Lung (tissue), 12 donors: Measurements from ENCODE around the gene CEP162. TPM values are rescaled to one million over a fixed set of nuclear protein-coding genes. Genes with fewer than 3 reads are reported as not detected.

ENCODE experiments used
- ATAC-seq: fragments of 200-7000 bp; cut with Tn5 transposase; one replicate; pipeline ENCODE4 v1.9.1; 2020; ENCODE audit warnings: moderate number of reproducible peaks; ENCODE audit not compliant: insufficient read depth, low FRiP score
- DNase-seq, 3 donors: peaks; one replicate each; pipeline ENCODE4 v3.0.0-alpha.2; 2013 to 2017
- H3K27ac ChIP-seq, 2 donors: one replicate each; pipeline ENCODE4 v1.5.1; 2013; ENCODE audit warnings: mild to moderate bottlenecking in 2 of 2, moderate library complexity in 2 of 2, control low read depth in 1 of 2, inconsistent platforms in 1 of 2, low read depth in 1 of 2, low read length in 1 of 2
- H3K27me3 ChIP-seq, 3 donors: one replicate each; pipeline ENCODE4 v1.5.1; 2013; ENCODE audit warnings: low read length in 2 of 3; ENCODE audit not compliant: control insufficient read depth in 3 of 3, insufficient read depth in 3 of 3
- H3K36me3 ChIP-seq, 4 donors: one replicate each; pipeline ENCODE4 v1.5.1; 2013; ENCODE audit warnings: low read length in 4 of 4, mild to moderate bottlenecking in 1 of 4, moderate library complexity in 1 of 4; ENCODE audit not compliant: control insufficient read depth in 4 of 4, insufficient read depth in 4 of 4
- H3K4me1 ChIP-seq, 5 donors: one replicate each; pipeline ENCODE4 v1.5.1; 2013; ENCODE audit warnings: low read length in 5 of 5, mild to moderate bottlenecking in 2 of 5, moderate library complexity in 1 of 5; ENCODE audit not compliant: control insufficient read depth in 5 of 5, insufficient read depth in 5 of 5
- H3K4me3 ChIP-seq: one replicate; pipeline ENCODE4 v1.5.1; 2013; ENCODE audit warnings: mild to moderate bottlenecking, control low read depth, moderate library complexity
- H3K9ac ChIP-seq, 2 donors: one replicate each; pipeline ENCODE4 v1.5.1; 2013; ENCODE audit warnings: low read length in 2 of 2, control low read depth in 1 of 2; ENCODE audit not compliant: insufficient read depth in 1 of 2
- H3K9me3 ChIP-seq, 4 donors: one replicate each; pipeline ENCODE4 v1.5.1; 2013; ENCODE audit warnings: low read length in 3 of 4, mild to moderate bottlenecking in 1 of 4, moderate library complexity in 1 of 4; ENCODE audit not compliant: control insufficient read depth in 4 of 4, insufficient read depth in 3 of 4
- WGBS, 2 donors: extraction: QIAGEN DNeasy Blood & Tissue Kit; methylation state at CpG; one replicate each; pipeline ENCODE4 v1.1.7; 2013; 5-methylcytosine and 5-hydroxymethylcytosine counted together
- polyA plus RNA-seq, 2 donors: library from polyadenylated mRNA; stranded (reverse); fragments of 200-250 nt; gene quantifications; one replicate each; pipeline ENCODE4 v1.2.1, GENCODE V29; 2013
- total RNA-seq, 2 donors: library from RNA; depleted of rRNA in 1 of 2; stranded (reverse); fragments of >200 nt in 1 of 2; gene quantifications; one replicate each; pipeline ENCODE4 v1.2.1, GENCODE V29; 2014 to 2021
- TF ChIP-seq, protein P1 (sequence below): IDR thresholded peaks from 2 replicates; pipeline ENCODE4 v1.5.1; 2012; ENCODE audit warnings: mild to moderate bottlenecking; ENCODE audit errors: control extremely low read depth, extremely low read depth
- donor health status: control.
- donor health status: control.
- donor health status: Bipolar disorder and iron deficiency.
- donor health status: healthy.
- donor health status: DM: yes; HTN: yes; CAD: no.

The CEP162 gene
- total and polyA plus RNA-seq, 4 donors: 4.3 to 25.6 (median 8.7) TPM

DNA sequence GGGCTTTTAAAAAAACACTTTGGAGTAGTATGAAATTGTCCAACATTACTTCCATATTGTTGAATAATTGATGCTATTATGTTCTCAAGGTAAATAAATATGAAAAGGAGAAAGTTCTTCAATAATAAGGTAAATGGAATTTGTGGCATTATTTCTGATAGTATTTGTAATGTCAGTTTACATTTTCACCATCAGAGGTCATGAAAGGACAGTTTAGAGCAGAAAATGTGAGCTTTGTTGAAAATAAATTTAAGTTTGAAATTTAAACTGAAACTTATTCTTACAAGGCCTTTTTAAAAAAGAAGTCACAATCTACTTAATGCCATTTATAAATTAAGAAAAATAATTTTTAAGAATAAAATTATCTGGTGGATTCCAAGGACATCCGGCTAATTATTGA, 15.8 kb upstream of the CEP162 start:
- no peaks in the 10 kb centered on the region for H3K9me3 ChIP-seq
- H3K36me3 ChIP-seq: no peaks in the 10 kb centered on the region
- no peak overlapping the region for H3K4me3 ChIP-seq
- no peaks in the 10 kb centered on the region for H3K27me3 ChIP-seq
- no peak overlapping the region for H3K9ac ChIP-seq
- DNase-seq: no peak
- WGBS, 2 donors: 86 to 98% methylated on average over 1 of the region's 1 CpG
- H3K4me1 ChIP-seq: no peaks in the 10 kb centered on the region
- no peak overlapping the region for H3K27ac ChIP-seq
- TF ChIP-seq, protein P1, sequence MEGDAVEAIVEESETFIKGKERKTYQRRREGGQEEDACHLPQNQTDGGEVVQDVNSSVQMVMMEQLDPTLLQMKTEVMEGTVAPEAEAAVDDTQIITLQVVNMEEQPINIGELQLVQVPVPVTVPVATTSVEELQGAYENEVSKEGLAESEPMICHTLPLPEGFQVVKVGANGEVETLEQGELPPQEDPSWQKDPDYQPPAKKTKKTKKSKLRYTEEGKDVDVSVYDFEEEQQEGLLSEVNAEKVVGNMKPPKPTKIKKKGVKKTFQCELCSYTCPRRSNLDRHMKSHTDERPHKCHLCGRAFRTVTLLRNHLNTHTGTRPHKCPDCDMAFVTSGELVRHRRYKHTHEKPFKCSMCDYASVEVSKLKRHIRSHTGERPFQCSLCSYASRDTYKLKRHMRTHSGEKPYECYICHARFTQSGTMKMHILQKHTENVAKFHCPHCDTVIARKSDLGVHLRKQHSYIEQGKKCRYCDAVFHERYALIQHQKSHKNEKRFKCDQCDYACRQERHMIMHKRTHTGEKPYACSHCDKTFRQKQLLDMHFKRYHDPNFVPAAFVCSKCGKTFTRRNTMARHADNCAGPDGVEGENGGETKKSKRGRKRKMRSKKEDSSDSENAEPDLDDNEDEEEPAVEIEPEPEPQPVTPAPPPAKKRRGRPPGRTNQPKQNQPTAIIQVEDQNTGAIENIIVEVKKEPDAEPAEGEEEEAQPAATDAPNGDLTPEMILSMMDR: no peak
- ATAC-seq: no peak

DNA sequence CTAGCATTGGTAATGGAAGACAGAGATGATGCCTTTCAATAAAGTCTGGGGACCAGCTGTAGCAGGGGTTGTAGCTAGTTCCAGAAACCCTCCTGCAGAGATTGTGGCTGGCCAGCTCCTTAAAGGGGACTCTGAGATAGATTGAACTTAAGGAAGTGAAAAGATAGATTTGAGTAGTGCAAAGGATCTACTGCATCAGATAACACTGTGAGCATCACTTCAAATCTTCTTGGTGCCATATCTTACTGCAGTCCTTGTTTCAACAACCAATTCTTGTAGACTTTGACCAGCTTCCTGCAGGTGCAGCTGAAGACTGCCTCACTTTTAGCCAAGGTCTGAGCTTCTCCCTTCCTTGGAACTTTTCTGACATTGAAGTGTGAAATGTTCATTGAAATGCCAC, 14.8 kb upstream of the CEP162 start:
- no peaks in the 10 kb centered on the region for H3K4me1 ChIP-seq
- no peaks in the 10 kb centered on the region for H3K9me3 ChIP-seq
- TF ChIP-seq, protein P1: no peak
- no peak overlapping the region for H3K9ac ChIP-seq
- H3K27ac ChIP-seq: no peak overlapping the region
- ATAC-seq (no peak), DNase-seq (no peak)
- H3K27me3 ChIP-seq: no peaks in the 10 kb centered on the region
- H3K4me3 ChIP-seq: no peak overlapping the region
- no peaks in the 10 kb centered on the region for H3K36me3 ChIP-seq

DNA sequence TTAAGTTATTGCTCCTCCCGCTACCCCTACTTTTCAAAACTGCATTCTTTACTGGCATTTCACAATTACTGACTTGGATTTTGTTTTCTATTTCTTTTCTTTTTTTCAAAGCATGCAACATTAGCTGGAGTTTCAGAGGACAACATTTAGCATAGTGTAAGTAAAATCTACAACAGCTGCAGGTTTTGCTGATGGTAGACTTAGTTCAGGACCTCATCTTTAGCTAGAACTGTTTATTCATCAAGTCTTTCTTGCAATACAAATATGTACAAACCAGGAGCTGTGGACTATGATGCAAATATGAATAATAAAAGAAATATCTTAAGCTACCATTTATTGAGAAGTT, 728 bp upstream of the CEP162 start:
- ATAC-seq: no peak
- H3K9me3 ChIP-seq: no peaks in the 10 kb centered on the region
- H3K27me3 ChIP-seq: peaks cover 0 to 3% (median 0%) of the 10 kb centered on the region in 3 donors
- no peak overlapping the region for H3K4me3 ChIP-seq
- H3K9ac ChIP-seq: no peak overlapping the region
- H3K27ac ChIP-seq: peak overlapping the region in 1 of 2 donors; percentile 93
- H3K4me1 ChIP-seq: peaks cover 0 to 6% (median 0%) of the 10 kb centered on the region in 5 donors
- 0% methylated on average over 1 of the region's 1 CpG for WGBS, 2 donors
- no peak for DNase-seq
- TF ChIP-seq, protein P1: no peak
- peaks cover 0 to 5% (median 1%) of the 10 kb centered on the region in 4 donors for H3K36me3 ChIP-seq

DNA sequence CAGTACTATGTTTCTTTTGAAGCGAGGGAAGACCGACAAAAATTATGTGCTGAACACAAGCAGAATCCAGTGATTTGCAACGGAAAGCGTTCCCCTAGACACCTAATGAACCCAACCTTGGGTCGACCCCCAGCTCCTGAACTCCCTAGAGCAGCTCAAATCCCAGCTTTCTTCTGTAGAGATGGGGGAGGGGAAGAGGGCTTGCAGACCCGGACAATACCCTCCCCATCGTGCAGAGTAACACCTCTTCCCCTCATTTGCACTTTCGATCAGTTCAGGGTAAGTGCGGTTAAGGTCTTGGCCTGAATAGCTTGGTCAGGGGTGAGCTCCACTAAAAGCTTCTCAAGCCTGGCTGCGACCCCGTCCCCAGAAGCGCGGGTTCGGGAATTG, 404 bp downstream of the CEP162 start:
- Histone ChIP-seq H3K27me3 (peaks cover 0 to 3% (median 0%) of the 10 kb centered on the region in 3 donors), H3K4me1 (peaks cover 0 to 6% (median 0%) of the 10 kb centered on the region in 5 donors), H3K4me3 (peak overlapping the region; percentile 66), H3K36me3 (peaks cover 0 to 5% (median 1%) of the 10 kb centered on the region in 4 donors), H3K27ac (peak overlapping the region in 1 of 2 donors; percentile 94), H3K9ac (peak overlapping the region; percentile 63 to 81), H3K9me3 (no peaks in the 10 kb centered on the region)
- DNase-seq (peak in 1 of 3 donors; percentile 25), ATAC-seq (no peak)
- WGBS, 2 donors: 2 to 4% methylated on average over 14 of the region's 14 CpGs
- TF ChIP-seq, protein P1: no peak
